ENCODE results near the gene ULBP2. TPM values are rescaled to one million over a fixed set of nuclear protein-coding genes. Genes with fewer than 3 reads are reported as not detected.

Gene ULBP2
- total and polyA plus RNA-seq, 2 of the 8 experiments (the other 6 are each of a cell fraction or from before 2014, with no cell fraction given): 0.05 TPM; not detected in 1

DNA sequence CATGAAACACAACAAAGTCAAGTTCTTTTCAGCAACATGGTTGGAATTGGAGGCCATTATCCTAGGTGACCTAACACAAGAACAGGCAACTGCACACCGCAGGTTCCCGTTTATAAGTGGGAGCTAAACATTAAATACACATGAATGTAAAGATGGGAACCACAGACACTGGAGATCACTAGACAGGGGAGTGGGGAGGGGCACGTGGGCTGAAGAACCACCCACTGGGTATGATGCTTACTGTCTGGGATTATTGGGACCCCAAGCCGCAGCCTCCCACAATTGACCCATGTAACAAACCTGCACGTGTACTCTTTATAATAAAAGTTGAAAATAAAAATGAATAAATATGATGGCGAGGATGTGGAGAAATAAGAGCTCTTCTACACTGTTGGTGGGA lies 10.3 kb upstream of the ULBP2 start (continued):
- no peak for TF ChIP-seq GABPA (IDR thresholded peaks at IDR 0.05; ENCODE audit: borderline replicate concordance, insufficient read depth, low read length)
- TF ChIP-seq ZNF274 (IDR thresholded peaks at IDR 0.05; ENCODE audit: borderline replicate concordance, extremely low read depth, low read length): no peak
- TF ChIP-seq CHD1 (IDR thresholded peaks at IDR 0.05; ENCODE audit: low read depth, low read length): no peak
- no peak for TF ChIP-seq TEAD4 (IDR thresholded peaks at IDR 0.05; ENCODE audit: low read depth, low read length)
- no peak for TF ChIP-seq RXRA (IDR thresholded peaks at IDR 0.05; ENCODE audit: insufficient read depth, low read depth, low read length)

Data from H1 (cell line).